SU-DHL-6 (cell line): ENCODE results near the gene TMEM245.

Experiments
- H2AFZ ChIP-seq: fragments of 200-600 bp; sonication (generic); 2 replicates; pipeline ENCODE4 v1.6.1; 2014; ENCODE audit warnings: low read depth, mild to moderate bottlenecking, moderate library complexity, mixed read lengths, antibody characterized with exemption, low read length; ENCODE audit not compliant: severe bottlenecking
- H3F3A ChIP-seq: fragments of 200-600 bp; shearing (Covaris generic); 2 replicates; pipeline ENCODE4 v1.6.0; 2016; ENCODE audit warnings: antibody characterized with exemption, mild to moderate bottlenecking; ENCODE audit not compliant: insufficient read depth
- H3K27ac ChIP-seq: fragments of 200-600 bp; sonication (generic); 2 replicates; pipeline ENCODE4 v1.5.1; 2016; ENCODE audit warnings: low read depth, mild to moderate bottlenecking, low read length, moderate library complexity, mixed read lengths
- H3K27me3 ChIP-seq: fragments of 200-600 bp; sonication (generic), shearing (Covaris generic); 2 replicates; pipeline ENCODE4 v1.6.0; 2014; ENCODE audit warnings: mild to moderate bottlenecking, low read length
- H3K36me3 ChIP-seq: fragments of 200-600 bp; sonication (generic); 2 replicates; pipeline ENCODE4 v1.6.1; 2014; ENCODE audit warnings: mild to moderate bottlenecking, low read length, mixed read lengths
- H3K4me2 ChIP-seq: fragments of 300-600, 200-600 bp; shearing (Covaris generic), sonication (generic); 2 replicates; pipeline ENCODE4 v1.6.0; 2014; ENCODE audit warnings: low read length, low read depth, mild to moderate bottlenecking; ENCODE audit not compliant: poor library complexity, severe bottlenecking
- H3K4me3 ChIP-seq: fragments of 200-600 bp; sonication (generic); 2 replicates; pipeline ENCODE4 v1.5.1; 2014; ENCODE audit warnings: antibody characterized with exemption, low read length, mild to moderate bottlenecking, mixed read lengths; ENCODE audit not compliant: insufficient read depth, poor library complexity, severe bottlenecking
- H3K79me2 ChIP-seq: fragments of 200-600 bp; sonication (generic); 2 replicates; pipeline ENCODE4 v1.6.1; 2014; ENCODE audit warnings: mild to moderate bottlenecking, low read length, moderate library complexity; ENCODE audit not compliant: insufficient read depth
- H3K9ac ChIP-seq: fragments of 200-600 bp; sonication (generic); 2 replicates; pipeline ENCODE4 v1.7.0; 2014; ENCODE audit warnings: mild to moderate bottlenecking, low read length
- H3K9me2 ChIP-seq: fragments of 200-600 bp; sonication (generic); replicated peaks from 2 replicates; pipeline ENCODE4 v1.6.1; 2014; ENCODE audit warnings: low read length; ENCODE audit not compliant: insufficient read depth
- H3K9me3 ChIP-seq: fragments of 200-600 bp; sonication (generic); 2 replicates; pipeline ENCODE4 v1.6.1; 2014; ENCODE audit warnings: low read length, mixed read lengths; ENCODE audit not compliant: insufficient read depth
- H4K20me1 ChIP-seq: fragments of 200-600 bp; sonication (generic); 2 replicates; pipeline ENCODE4 v1.6.1; 2014; ENCODE audit warnings: low read depth, mild to moderate bottlenecking, antibody characterized with exemption, low read length, moderate library complexity, mixed read lengths
- CTCF ChIP-seq: fragments of 200-600 bp; sonication (generic); IDR thresholded peaks from one replicate; pipeline ENCODE4 v1.5.1; 2017; ENCODE audit warnings: antibody characterized with exemption, mild to moderate bottlenecking, low read length, moderate library complexity; ENCODE audit not compliant: insufficient read depth, poor library complexity, severe bottlenecking
- EZH2phosphoT487 ChIP-seq: fragments of 200-600 bp; sonication (generic), shearing (Covaris generic); conservative IDR thresholded peaks from 2 replicates; pipeline ENCODE4 v1.6.1; 2018; ENCODE audit warnings: mild to moderate bottlenecking, antibody characterized with exemption, low read length, moderate library complexity, mixed read lengths

The TMEM245 gene

GRCh38 chr9:109107402-109108240 is 12.1 kb downstream of the TMEM245 start:
- H3K79me2 ChIP-seq, result peaks cover 97% of the 10 kb centered on the region
- peaks cover 25% of the 10 kb centered on the region for H4K20me1 ChIP-seq
- peaks cover 21% of the 10 kb centered on the region; the same call in 1 of the 2 replicates for H3K36me3 ChIP-seq
- H3K27me3 ChIP-seq, result no peaks in the 10 kb centered on the region
- H3K4me3 ChIP-seq, result no peak overlapping the region
- H3F3A ChIP-seq, result peaks cover 9% of the 10 kb centered on the region; the same call in 1 of the 2 replicates
- H3K9me3 ChIP-seq, result no peaks in the 10 kb centered on the region
- H2AFZ ChIP-seq, result no peak overlapping the region
- peak overlapping the region; percentile 44 for H3K4me2 ChIP-seq
- no peak overlapping the region for H3K27ac ChIP-seq
- no peaks in the 10 kb centered on the region for H3K9me2 ChIP-seq
- H3K9ac ChIP-seq, result no peak overlapping the region; the same call in 1 of the 2 replicates
- no peak for TF ChIP-seq CTCF
- no peak for TF ChIP-seq EZH2phosphoT487

- Histone ChIP-seq H3K4me3 (no peak overlapping the region), H3K4me2 (peak overlapping the region; percentile 5), H3K36me3 (peaks cover 24% of the 10 kb centered on the region; the same call in 1 of the 2 replicates), H3K9ac (no peak overlapping the region), H4K20me1 (no peaks in the 10 kb centered on the region; the same call in 1 of the 2 replicates), H3K9me3 (no peaks in the 10 kb centered on the region), H3F3A (no peaks in the 10 kb centered on the region), H2AFZ (no peak overlapping the region), H3K79me2 (peaks cover 95% of the 10 kb centered on the region), H3K9me2 (no peaks in the 10 kb centered on the region), H3K27me3 (no peaks in the 10 kb centered on the region), H3K27ac (no peak overlapping the region)
- TF ChIP-seq EZH2phosphoT487, result no peak
- no peak for TF ChIP-seq CTCF
These were observed 17.9 kb downstream of the TMEM245 start for GRCh38 chr9:109101810-109102209.

- Histone ChIP-seq H3K9ac (no peak overlapping the region), H4K20me1 (no peaks in the 10 kb centered on the region; the same call in 1 of the 2 replicates), H3K27me3 (no peaks in the 10 kb centered on the region), H3K27ac (no peak overlapping the region), H2AFZ (no peak overlapping the region), H3K9me2 (no peaks in the 10 kb centered on the region), H3K9me3 (no peaks in the 10 kb centered on the region), H3K79me2 (peaks cover 95% of the 10 kb centered on the region), H3F3A (no peaks in the 10 kb centered on the region), H3K4me3 (no peak overlapping the region), H3K36me3 (peaks cover 20% of the 10 kb centered on the region; the same call in 1 of the 2 replicates), H3K4me2 (no peak overlapping the region)
- TF ChIP-seq EZH2phosphoT487, result no peak
- no peak for TF ChIP-seq CTCF
These were observed 18.5 kb downstream of the TMEM245 start for GRCh38 chr9:109101202-109101595.
